ENCODE measurements around the gene ZFAND4.
"Not testable (repeated sequence)": the region's sequence is repeated elsewhere in the genome, so short reads cannot be mapped to it uniquely, and the experiment has no call there.

Gene ZFAND4

GRCh38 chr10:45640049-45640448, 32.5 kb downstream of the ZFAND4 start:
- DNase-seq = no peak

- no peak for DNase-seq
Measured at GRCh38 chr10:45627412-45628048, 45.0 kb downstream of the ZFAND4 start.

DNA sequence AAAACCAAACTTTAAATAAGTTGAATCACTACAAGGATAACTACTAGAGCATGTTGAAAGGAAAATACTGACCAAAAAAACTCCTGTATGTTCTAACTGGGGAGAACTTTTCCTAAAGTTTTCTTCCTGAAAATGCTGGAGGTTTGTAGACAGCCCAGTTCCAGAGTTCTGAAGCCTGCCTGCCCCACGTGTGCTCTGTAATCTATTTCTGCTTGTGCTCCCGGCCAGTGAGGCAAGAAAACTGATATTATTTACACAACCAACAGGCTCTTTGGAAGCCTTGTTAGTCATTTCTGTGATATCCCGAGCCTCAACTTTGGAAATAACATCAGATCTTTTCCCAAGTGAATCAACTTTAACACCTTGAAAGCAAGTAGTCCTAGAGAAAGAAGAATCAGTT, 46.7 kb downstream of the ZFAND4 start:
- no peak for DNase-seq

DNA sequence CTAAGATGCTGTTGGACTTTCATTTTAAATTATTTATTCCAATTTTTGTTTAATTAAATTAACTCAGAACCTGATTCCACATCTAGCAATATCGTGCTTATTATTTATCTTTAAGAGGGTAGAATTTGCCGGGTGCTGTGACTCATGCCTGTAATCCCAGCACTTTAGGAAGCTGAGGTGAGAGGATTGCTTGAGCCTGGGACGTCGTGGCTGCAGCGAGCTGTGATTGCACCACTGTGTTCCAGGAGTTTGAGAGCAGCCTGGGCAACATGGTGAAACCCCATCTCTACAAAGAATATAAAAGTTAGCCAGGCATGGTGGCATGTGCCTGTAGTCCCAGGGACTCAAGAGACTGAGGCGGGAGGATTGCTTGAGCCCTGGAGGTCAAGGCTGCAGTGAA, 47.8 kb downstream of the ZFAND4 start:
- no peak for DNase-seq

DNA sequence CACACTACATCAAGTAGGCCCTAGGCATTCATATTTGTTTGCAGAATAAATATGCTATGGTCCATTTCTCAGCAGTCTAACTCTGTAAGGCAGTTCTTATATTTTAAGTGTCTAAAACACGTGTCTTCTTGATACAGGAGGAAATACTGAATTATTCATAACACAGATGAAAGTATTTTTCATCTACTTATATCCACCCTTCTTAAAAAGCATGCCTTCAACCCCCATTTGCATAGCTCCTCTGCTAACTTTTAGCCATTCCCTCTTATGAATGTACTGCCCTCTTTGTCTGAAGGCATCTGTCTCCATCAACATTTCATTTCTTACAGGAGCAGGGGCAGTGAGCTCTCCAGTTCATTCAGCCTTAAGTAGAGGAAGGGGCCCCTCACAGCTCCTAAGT, 57.7 kb downstream of the ZFAND4 start:
- DNase-seq = no peak

- DNase-seq = no peak
Measured at GRCh38 chr10:45612741-45613140, 59.8 kb downstream of the ZFAND4 start.

DNA sequence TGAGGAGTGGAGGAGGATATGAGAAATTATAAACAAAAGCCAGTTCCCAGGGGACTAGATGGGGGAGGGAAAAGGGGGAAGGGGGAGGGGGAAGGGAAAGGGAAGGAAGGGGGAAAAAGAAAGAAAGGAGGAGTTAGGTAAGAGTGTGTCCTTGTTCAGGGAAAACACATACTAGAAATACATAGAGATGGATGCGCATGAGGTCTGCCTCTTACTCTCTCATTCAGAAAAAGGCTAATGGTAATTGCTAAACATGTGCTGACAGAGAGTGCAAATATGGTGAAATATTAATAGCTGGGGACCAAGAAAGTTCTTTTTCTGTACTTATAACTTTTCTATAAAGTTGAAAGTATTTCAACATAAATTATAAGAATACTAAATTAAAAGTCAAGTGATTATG, 64.5 kb downstream of the ZFAND4 start:
- no peak for DNase-seq

- no peak for DNase-seq
Measured at GRCh38 chr10:45607276-45607675, 65.3 kb downstream of the ZFAND4 start.

DNA sequence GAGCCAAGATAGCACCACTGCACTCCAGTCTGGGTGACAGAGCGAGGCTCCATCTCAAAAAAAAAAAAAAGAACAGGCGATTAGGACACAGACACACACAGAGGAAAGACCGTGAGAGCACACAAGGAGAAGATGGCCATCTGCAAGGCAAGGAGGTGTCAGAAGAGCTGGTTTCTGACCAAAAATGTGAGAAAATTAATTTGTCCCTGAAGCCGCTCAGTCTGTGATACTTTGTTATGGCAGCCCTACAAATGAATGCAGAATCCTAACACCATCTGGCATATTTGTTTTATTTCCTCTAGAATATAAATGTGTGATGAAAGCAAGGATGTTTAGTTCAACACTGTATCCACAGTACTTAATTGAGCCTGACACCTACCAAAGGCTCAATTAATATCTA, 69.7 kb downstream of the ZFAND4 start:
- no peak for DNase-seq

DNA sequence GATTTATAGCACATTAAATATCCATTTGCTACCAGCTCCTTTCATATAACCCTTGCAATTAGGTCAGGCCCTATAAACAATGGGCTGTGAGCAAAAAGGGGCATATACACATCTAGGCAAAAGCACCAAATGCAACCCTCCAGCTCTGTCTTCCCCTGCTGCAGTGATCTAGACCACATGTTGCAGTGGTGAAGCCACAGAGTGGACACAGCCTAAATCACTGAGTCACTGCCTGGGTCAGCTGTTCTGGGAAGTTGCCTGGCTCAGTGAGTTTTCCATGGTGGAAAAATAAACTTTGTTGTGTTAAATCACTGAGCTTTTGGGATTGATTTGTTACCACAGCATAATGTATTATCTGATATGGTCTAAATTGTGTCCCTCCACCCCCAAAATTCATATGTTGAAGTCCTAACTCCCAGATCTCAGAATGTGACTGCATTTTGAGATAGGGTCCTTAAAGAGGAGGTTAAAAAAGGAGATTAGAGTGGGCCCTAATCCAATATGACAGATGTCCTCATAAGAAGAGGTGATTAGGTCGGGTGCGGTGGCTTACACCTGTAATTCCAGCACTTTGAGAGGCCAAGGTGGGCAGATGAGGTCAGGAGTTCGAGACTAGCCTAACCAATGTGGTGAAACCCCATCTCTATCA, 70.4 kb downstream of the ZFAND4 start:
- no peak for DNase-seq

- not testable (repeated sequence) for DNase-seq
Measured at GRCh38 chr10:45601254-45601930, 71.2 kb downstream of the ZFAND4 start.

GRCh38 chr10:45600337-45601253, 72.0 kb downstream of the ZFAND4 start:
- not testable (repeated sequence) for DNase-seq

DNA sequence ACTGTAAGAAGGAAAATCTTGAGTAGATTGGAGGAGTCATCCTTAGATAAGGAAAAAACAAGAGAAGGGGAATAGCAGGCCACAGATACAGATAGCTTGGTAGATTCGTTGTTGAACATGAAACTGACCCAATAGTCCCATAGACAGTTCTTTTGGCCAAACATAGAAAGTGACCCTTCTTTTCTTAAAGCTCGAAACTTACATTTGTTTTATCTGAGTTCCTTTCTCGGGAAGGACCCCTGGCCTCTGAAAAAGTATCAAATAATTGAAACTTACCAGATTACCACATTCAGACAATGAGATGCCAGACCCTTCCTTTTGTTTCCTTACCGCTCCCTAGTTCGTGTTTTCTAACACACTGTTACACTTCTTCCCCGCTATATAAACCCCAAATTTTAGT, 72.9 kb downstream of the ZFAND4 start:
- no peak for DNase-seq

GRCh38 chr10:45599021-45599603, 73.5 kb downstream of the ZFAND4 start:
- DNase-seq = no peak

- DNase-seq = no peak
Measured at GRCh38 chr10:45596526-45596925, 76.0 kb downstream of the ZFAND4 start.

- DNase-seq = peak; percentile 18
Measured at GRCh38 chr10:45594276-45595157, 78.1 kb downstream of the ZFAND4 start.

DNA sequence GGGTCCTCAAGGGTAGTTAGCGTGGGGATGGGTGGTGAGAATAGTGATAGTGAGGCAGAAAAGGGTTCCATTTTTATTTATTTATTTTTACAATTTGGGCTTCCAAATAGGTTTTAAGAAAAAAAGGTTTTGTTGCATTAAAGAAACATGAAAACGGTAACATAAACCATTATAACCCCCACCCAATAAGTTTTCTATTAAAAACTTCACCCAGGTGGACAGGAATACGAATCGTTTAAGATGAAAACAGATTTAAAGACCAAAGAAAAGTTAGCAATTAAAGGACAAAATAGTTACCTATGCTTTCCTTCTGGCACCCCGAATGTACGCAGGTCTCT, 78.7 kb downstream of the ZFAND4 start:
- DNase-seq = no peak

- DNase-seq = no peak
Measured at GRCh38 chr10:45592926-45593325, 79.6 kb downstream of the ZFAND4 start.

DNA sequence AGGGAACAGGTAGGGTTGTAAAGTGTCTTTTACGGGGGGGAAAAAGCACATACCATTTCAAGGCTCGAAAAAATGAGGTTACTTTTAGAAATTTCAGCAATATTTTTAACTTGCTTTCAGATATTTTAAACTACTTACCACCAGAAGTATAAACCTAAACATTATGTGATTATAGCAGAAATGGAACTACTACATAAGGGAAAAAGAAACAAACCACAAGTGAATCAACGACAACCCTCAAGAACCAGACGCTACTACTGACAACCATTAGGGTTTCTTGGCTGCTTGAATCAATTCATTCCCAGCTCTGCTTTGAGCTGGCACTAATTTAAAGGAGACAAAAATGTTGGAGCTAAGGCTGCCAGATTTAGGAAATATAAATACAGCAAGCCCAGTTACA, 80.1 kb downstream of the ZFAND4 start:
- no peak for DNase-seq

DNA sequence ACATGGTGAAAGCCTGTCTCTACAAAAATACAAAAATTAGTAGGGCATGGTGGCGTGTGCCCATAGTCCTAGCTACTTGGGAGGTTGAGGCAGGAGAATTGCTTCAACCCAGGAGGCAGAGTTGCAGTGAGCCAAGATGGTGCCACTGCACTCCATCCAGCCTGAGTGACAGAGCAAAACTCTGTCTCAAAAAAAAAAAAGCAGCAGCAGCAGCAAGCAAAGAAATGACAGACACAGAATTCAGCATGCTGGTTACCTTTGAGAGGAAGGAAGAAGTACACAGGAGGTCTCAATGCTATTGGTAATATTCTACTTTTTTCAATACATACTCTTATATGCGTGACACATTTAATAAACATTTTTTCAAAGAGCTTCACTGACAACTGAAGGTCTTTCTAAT, 81.3 kb downstream of the ZFAND4 start:
- DNase-seq = no peak

GRCh38 chr10:45589868-45590267, 82.7 kb downstream of the ZFAND4 start:
- DNase-seq = no peak

- no peak for DNase-seq
Measured at GRCh38 chr10:45589009-45589408, 83.6 kb downstream of the ZFAND4 start.
